A673 (cell line): ENCODE measurements around the gene GRID1.
A peak's percentile ranks its signal among the peaks of the same experiment; 100 is the strongest.

ENCODE experiments used
- EZH2 ChIP-seq: fragments of 200-600 bp; sonication (generic); IDR thresholded peaks from 2 replicates; pipeline ENCODE4 v1.6.1; 2017; ENCODE audit warnings: borderline replicate concordance, low read depth, mild to moderate bottlenecking, mixed read lengths, antibody characterized with exemption, low read length; ENCODE audit not compliant: poor library complexity, severe bottlenecking
- TF ChIP-seq, protein P1 (sequence below): fragments of 300-800, 200-600 bp; sonication (generic); conservative IDR thresholded peaks from 2 replicates; pipeline ENCODE4 v1.5.1; 2017; ENCODE audit warnings: low read depth, mild to moderate bottlenecking, antibody characterized with exemption, low read length, moderate library complexity, mixed read lengths

DNA sequence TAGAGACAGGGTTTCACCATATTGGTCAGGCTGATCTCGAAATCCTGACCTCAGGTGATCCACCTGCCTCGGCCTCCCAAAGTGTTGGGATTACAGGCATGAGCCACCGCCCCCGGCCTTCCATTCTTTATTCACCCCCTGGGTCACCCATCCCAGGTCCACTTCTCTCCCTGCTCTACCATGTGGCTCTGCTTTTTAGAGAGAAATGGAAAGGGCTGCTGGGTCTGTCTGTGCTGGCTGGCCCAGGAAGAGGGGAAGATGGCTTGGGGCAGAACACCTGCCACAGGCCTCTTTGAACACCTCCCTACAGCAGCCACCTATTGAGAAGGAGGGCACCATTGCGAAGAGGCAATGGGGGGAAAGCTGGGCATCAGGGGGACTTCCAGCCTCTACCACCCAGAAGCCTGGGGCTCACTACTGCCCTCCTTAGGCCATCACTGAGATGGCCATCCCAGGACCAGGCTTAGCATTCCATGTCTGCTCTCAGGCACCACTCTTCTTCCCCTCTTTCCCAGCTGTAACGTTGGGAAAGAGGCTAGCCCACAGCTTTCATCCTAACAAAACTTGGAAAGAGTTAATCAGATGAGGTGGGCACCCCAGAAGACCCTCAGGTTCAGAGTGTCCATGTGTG lies 256.3 kb downstream of the GRID1 start:
- TF ChIP-seq, protein P1, sequence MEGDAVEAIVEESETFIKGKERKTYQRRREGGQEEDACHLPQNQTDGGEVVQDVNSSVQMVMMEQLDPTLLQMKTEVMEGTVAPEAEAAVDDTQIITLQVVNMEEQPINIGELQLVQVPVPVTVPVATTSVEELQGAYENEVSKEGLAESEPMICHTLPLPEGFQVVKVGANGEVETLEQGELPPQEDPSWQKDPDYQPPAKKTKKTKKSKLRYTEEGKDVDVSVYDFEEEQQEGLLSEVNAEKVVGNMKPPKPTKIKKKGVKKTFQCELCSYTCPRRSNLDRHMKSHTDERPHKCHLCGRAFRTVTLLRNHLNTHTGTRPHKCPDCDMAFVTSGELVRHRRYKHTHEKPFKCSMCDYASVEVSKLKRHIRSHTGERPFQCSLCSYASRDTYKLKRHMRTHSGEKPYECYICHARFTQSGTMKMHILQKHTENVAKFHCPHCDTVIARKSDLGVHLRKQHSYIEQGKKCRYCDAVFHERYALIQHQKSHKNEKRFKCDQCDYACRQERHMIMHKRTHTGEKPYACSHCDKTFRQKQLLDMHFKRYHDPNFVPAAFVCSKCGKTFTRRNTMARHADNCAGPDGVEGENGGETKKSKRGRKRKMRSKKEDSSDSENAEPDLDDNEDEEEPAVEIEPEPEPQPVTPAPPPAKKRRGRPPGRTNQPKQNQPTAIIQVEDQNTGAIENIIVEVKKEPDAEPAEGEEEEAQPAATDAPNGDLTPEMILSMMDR = peak; percentile 57
- TF ChIP-seq EZH2 = no peak
